ENCODE measurements around the gene SLC9A2.

SLC9A2 gene

DNA sequence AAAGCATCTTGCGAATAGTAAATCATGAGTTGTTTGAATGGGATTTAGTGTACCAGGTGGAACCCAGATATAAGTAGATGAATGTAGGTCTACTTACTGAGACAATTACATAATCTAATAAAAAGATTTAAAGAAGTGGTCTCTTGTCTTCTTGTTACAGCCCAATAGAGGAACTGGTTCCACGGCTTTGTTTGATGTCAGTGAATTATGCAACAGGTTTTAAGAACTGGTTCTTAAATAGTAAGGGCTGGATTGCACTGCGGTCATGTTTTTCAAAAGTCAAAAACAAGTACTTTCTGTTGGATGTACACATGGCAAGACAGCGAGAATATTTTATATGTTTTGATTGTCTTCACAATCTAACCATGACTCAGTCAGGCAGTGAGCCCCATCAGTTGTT lies 15.4 kb upstream of the SLC9A2 start:
- DNase-seq (ENCODE audit: low spot score) = no peak
- no peak overlapping the region for H3K14ac ChIP-seq (ENCODE audit: low read length)
- no CpG with 5 or more reads among the region's 4 CpGs for WGBS, 2 donors (ENCODE audit: extremely low coverage in 2 of 2, insufficient read length in 2 of 2, insufficient replicate concordance in 1 of 2)
- H3K9me3 ChIP-seq (replicated peaks in 1 of 2; ENCODE audit: control insufficient read depth in 2 of 2, insufficient read depth in 1 of 2, low read depth in 1 of 2, low read length in 2 of 2) = no peaks in the 10 kb centered on the region
- no peaks in the 10 kb centered on the region for H3K27me3 ChIP-seq (ENCODE audit: control insufficient read depth in 3 of 3, insufficient read depth in 3 of 3, low read depth in 1 of 3, low read length in 3 of 3)
- H3K27ac ChIP-seq (replicated peaks; ENCODE audit: low read length) = no peak overlapping the region
- H3K23ac ChIP-seq (ENCODE audit: low read depth, low read length, poor library complexity) = no peak overlapping the region
- no peak overlapping the region for H3K9ac ChIP-seq (ENCODE audit: low read depth, low read length, poor library complexity)
- no peaks in the 10 kb centered on the region for H3K79me1 ChIP-seq (ENCODE audit: low read depth, low read length)
- H2AFZ ChIP-seq (ENCODE audit: low read length) = no peak overlapping the region
- H3K4me2 ChIP-seq (ENCODE audit: insufficient read depth, low read length, poor library complexity, severe bottlenecking) = no peak overlapping the region
- no peak overlapping the region for H3K18ac ChIP-seq (ENCODE audit: low read length)
- no peak overlapping the region for H2AK5ac ChIP-seq (ENCODE audit: low read depth, low read length)
- no peak overlapping the region for H3K4ac ChIP-seq (ENCODE audit: low read length)
- no peak overlapping the region for H3K4me3 ChIP-seq (ENCODE audit: low read length in 2 of 2)
- no peaks in the 10 kb centered on the region for H3K36me3 ChIP-seq (replicated peaks in 1 of 2; ENCODE audit: control insufficient read depth in 2 of 2, insufficient read depth in 2 of 2, low read length in 2 of 2)
- H4K91ac ChIP-seq (ENCODE audit: low read depth, low read length, poor library complexity) = no peak overlapping the region
- no peak overlapping the region for H2BK12ac ChIP-seq (ENCODE audit: low read length)
- no peak overlapping the region for H2BK15ac ChIP-seq (ENCODE audit: low read length)
- H2BK5ac ChIP-seq (ENCODE audit: low read length) = no peak overlapping the region
- no peak overlapping the region for H2BK120ac ChIP-seq (ENCODE audit: low read depth, low read length)
- no peak overlapping the region for H4K8ac ChIP-seq (ENCODE audit: low read depth, low read length)
- H3K4me1 ChIP-seq (ENCODE audit: control insufficient read depth in 2 of 2, insufficient read depth in 1 of 2, low read depth in 1 of 2, low read length in 2 of 2) = peaks cover 0 to 2% of the 10 kb centered on the region in 2 donors

DNA sequence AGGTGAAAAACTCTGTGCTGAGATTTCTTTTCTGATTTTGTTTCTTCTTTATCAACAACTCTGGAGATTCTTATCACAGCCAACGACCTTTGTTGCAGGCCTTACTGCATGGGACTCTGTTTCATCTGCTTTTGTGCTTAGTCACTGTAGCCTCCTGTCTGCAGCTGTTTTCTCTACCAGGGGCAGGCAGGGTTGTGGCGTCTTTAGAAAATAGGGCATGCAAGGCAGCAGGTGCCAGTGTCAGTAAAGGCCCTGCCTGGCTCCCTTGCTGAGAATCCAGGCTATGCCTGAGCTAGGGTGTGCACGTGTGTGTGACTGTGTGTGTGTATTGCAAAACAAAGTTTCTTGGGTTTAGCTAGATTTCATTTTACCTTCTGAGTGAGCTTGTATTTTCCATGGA lies 14.6 kb upstream of the SLC9A2 start:
- Histone ChIP-seq H2BK120ac (ENCODE audit: low read depth, low read length) (no peak overlapping the region), H3K36me3 (replicated peaks in 1 of 2; ENCODE audit: control insufficient read depth in 2 of 2, insufficient read depth in 2 of 2, low read length in 2 of 2) (no peaks in the 10 kb centered on the region), H2AK5ac (ENCODE audit: low read depth, low read length) (no peak overlapping the region), H3K9me3 (replicated peaks in 1 of 2; ENCODE audit: control insufficient read depth in 2 of 2, insufficient read depth in 1 of 2, low read depth in 1 of 2, low read length in 2 of 2) (no peaks in the 10 kb centered on the region), H3K4me2 (ENCODE audit: insufficient read depth, low read length, poor library complexity, severe bottlenecking) (no peak overlapping the region), H3K27ac (replicated peaks; ENCODE audit: low read length) (no peak overlapping the region), H3K23ac (ENCODE audit: low read depth, low read length, poor library complexity) (no peak overlapping the region), H2BK5ac (ENCODE audit: low read length) (no peak overlapping the region), H3K27me3 (ENCODE audit: control insufficient read depth in 3 of 3, insufficient read depth in 3 of 3, low read depth in 1 of 3, low read length in 3 of 3) (no peaks in the 10 kb centered on the region), H3K4me3 (ENCODE audit: low read length in 2 of 2) (no peak overlapping the region), H2AFZ (ENCODE audit: low read length) (no peak overlapping the region), H2BK12ac (ENCODE audit: low read length) (no peak overlapping the region), H3K4me1 (ENCODE audit: control insufficient read depth in 2 of 2, insufficient read depth in 1 of 2, low read depth in 1 of 2, low read length in 2 of 2) (peaks cover 0 to 2% of the 10 kb centered on the region in 2 donors), H3K9ac (ENCODE audit: low read depth, low read length, poor library complexity) (no peak overlapping the region), H3K79me1 (ENCODE audit: low read depth, low read length) (no peaks in the 10 kb centered on the region), H2BK15ac (ENCODE audit: low read length) (no peak overlapping the region), H4K8ac (ENCODE audit: low read depth, low read length) (no peak overlapping the region), H3K18ac (ENCODE audit: low read length) (peak overlapping the region; percentile 59), H3K4ac (ENCODE audit: low read length) (no peak overlapping the region), H3K14ac (ENCODE audit: low read length) (no peak overlapping the region), H4K91ac (ENCODE audit: low read depth, low read length, poor library complexity) (no peak overlapping the region)
- WGBS, 2 donors (ENCODE audit: extremely low coverage in 2 of 2, insufficient read length in 2 of 2, insufficient replicate concordance in 1 of 2) = no CpG with 5 or more reads among the region's 3 CpGs
- no peak for DNase-seq (ENCODE audit: low spot score)

DNA sequence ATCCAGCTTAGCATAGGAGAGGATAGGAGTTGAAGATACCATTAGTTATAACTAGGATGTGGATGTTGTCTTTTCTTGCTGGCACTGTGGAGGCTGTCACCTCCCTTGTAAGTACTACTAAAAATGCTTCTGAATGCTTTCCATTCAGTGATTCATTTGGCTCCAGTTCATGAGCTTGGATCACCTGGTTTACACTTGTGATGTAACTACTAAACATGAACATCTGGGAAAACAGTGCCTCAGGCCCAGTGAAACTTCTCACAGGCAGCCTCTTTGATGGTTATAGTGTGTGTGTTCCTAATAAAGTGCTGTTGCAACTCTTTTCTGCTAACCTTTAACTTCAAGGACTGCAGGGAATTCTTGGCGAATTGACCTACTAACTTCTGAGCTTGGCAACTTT lies 13.0 kb upstream of the SLC9A2 start:
- Histone ChIP-seq H3K36me3 (replicated peaks in 1 of 2; ENCODE audit: control insufficient read depth in 2 of 2, insufficient read depth in 2 of 2, low read length in 2 of 2) (no peaks in the 10 kb centered on the region), H3K4ac (ENCODE audit: low read length) (no peak overlapping the region), H2BK12ac (ENCODE audit: low read length) (no peak overlapping the region), H2AK5ac (ENCODE audit: low read depth, low read length) (no peak overlapping the region), H3K27me3 (ENCODE audit: control insufficient read depth in 3 of 3, insufficient read depth in 3 of 3, low read depth in 1 of 3, low read length in 3 of 3) (peaks cover 0 to 5% (median 0%) of the 10 kb centered on the region in 3 experiments), H3K4me1 (ENCODE audit: control insufficient read depth in 2 of 2, insufficient read depth in 1 of 2, low read depth in 1 of 2, low read length in 2 of 2) (peaks cover 0 to 2% of the 10 kb centered on the region in 2 donors), H3K4me2 (ENCODE audit: insufficient read depth, low read length, poor library complexity, severe bottlenecking) (no peak overlapping the region), H3K23ac (ENCODE audit: low read depth, low read length, poor library complexity) (no peak overlapping the region), H3K9me3 (replicated peaks in 1 of 2; ENCODE audit: control insufficient read depth in 2 of 2, insufficient read depth in 1 of 2, low read depth in 1 of 2, low read length in 2 of 2) (no peaks in the 10 kb centered on the region), H4K8ac (ENCODE audit: low read depth, low read length) (no peak overlapping the region), H2AFZ (ENCODE audit: low read length) (no peak overlapping the region), H3K18ac (ENCODE audit: low read length) (no peak overlapping the region), H3K79me1 (ENCODE audit: low read depth, low read length) (no peaks in the 10 kb centered on the region), H2BK120ac (ENCODE audit: low read depth, low read length) (no peak overlapping the region), H3K4me3 (ENCODE audit: low read length in 2 of 2) (no peak overlapping the region), H3K14ac (ENCODE audit: low read length) (no peak overlapping the region), H4K91ac (ENCODE audit: low read depth, low read length, poor library complexity) (no peak overlapping the region), H3K9ac (ENCODE audit: low read depth, low read length, poor library complexity) (no peak overlapping the region), H2BK15ac (ENCODE audit: low read length) (no peak overlapping the region), H2BK5ac (ENCODE audit: low read length) (no peak overlapping the region), H3K27ac (replicated peaks; ENCODE audit: low read length) (no peak overlapping the region)
- WGBS, 2 donors (ENCODE audit: extremely low coverage in 2 of 2, insufficient read length in 2 of 2, insufficient replicate concordance in 1 of 2) = no CpG with 5 or more reads among the region's 1 CpG
- no peak for DNase-seq (ENCODE audit: low spot score)

DNA sequence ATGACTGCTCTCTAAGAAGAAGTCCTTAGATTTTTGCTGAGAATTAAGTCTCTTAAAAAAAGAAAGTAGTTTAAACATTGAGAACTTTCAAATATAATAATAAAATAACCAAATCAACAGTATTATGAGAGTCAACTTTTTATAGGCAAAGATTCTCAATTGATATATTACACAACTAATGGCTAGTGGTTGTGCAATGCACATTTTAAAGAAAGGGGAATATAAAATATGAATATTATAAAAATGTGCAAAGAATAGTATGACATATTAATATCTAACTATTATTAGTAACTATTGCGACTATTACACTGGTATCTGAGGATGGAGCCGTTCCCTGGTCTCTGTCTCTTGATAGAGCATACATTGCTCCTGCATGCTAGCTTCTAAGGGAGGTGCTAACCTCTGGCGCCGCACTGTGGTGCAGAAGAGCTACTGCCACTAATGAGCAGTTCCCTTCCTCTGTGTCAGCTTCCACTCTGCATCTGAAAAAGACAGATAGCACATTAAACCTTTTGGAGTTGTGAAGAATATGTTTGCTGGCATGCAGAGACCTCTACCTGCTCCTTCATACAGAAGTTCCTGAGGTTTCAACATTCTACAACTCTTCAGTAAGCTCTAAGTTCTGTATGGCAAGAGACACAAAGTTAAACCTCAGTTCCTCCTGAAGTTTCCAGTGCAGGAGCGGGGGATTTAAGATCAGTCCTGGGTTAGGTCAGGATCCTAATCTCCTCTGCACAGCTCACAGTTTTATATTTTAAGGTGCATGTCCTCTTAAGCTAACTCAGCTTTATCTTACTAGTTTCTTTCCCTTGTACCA lies 3.5 kb upstream of the SLC9A2 start:
- peak; percentile 51 for DNase-seq (ENCODE audit: low spot score)
- H2BK120ac ChIP-seq (ENCODE audit: low read depth, low read length) = no peak overlapping the region
- H3K9ac ChIP-seq (ENCODE audit: low read depth, low read length, poor library complexity) = no peak overlapping the region
- peaks cover 0 to 6% of the 10 kb centered on the region in 2 donors for H3K4me1 ChIP-seq (ENCODE audit: control insufficient read depth in 2 of 2, insufficient read depth in 1 of 2, low read depth in 1 of 2, low read length in 2 of 2)
- H3K4ac ChIP-seq (ENCODE audit: low read length) = no peak overlapping the region
- H3K9me3 ChIP-seq (replicated peaks in 1 of 2; ENCODE audit: control insufficient read depth in 2 of 2, insufficient read depth in 1 of 2, low read depth in 1 of 2, low read length in 2 of 2) = no peaks in the 10 kb centered on the region
- no peaks in the 10 kb centered on the region for H3K79me1 ChIP-seq (ENCODE audit: low read depth, low read length)
- no peaks in the 10 kb centered on the region for H3K36me3 ChIP-seq (replicated peaks in 1 of 2; ENCODE audit: control insufficient read depth in 2 of 2, insufficient read depth in 2 of 2, low read length in 2 of 2)
- H4K91ac ChIP-seq (ENCODE audit: low read depth, low read length, poor library complexity) = no peak overlapping the region
- H3K4me3 ChIP-seq (ENCODE audit: low read length in 2 of 2) = no peak overlapping the region
- H3K23ac ChIP-seq (ENCODE audit: low read depth, low read length, poor library complexity) = no peak overlapping the region
- no peak overlapping the region for H3K18ac ChIP-seq (ENCODE audit: low read length)
- no CpG with 5 or more reads among the region's 5 CpGs for WGBS, 2 donors (ENCODE audit: extremely low coverage in 2 of 2, insufficient read length in 2 of 2, insufficient replicate concordance in 1 of 2)
- H3K14ac ChIP-seq (ENCODE audit: low read length) = no peak overlapping the region
- H4K8ac ChIP-seq (ENCODE audit: low read depth, low read length) = no peak overlapping the region
- H2AK5ac ChIP-seq (ENCODE audit: low read depth, low read length) = no peak overlapping the region
- no peak overlapping the region for H3K4me2 ChIP-seq (ENCODE audit: insufficient read depth, low read length, poor library complexity, severe bottlenecking)
- H3K27me3 ChIP-seq (ENCODE audit: control insufficient read depth in 3 of 3, insufficient read depth in 3 of 3, low read depth in 1 of 3, low read length in 3 of 3) = peaks cover 5 to 56% (median 23%) of the 10 kb centered on the region in 3 experiments
- no peak overlapping the region for H2BK5ac ChIP-seq (ENCODE audit: low read length)
- H2AFZ ChIP-seq (ENCODE audit: low read length) = no peak overlapping the region
- no peak overlapping the region for H2BK15ac ChIP-seq (ENCODE audit: low read length)
- no peak overlapping the region for H2BK12ac ChIP-seq (ENCODE audit: low read length)
- no peak overlapping the region for H3K27ac ChIP-seq (replicated peaks; ENCODE audit: low read length)

Measured in neuronal stem cell (in vitro differentiated cells).